Measurements from ENCODE around the gene CENPC.
"Not testable (repeated sequence)": the region's sequence is repeated elsewhere in the genome, so short reads cannot be mapped to it uniquely, and the experiment has no call there.

CENPC gene

GRCh38 chr4:67545199-67546003, at the start of gene CENPC:
CENPC (minus strand) TSS chr4:67545503; CDS start chr4:67545355, 148 bp downstream.
- peak; percentile 77 to 81 for DNase-seq (ENCODE audit: extremely low read depth in 1 of 2, low read depth in 1 of 2)

- no peak for DNase-seq (ENCODE audit: extremely low read depth in 1 of 2, low read depth in 1 of 2)
These were observed 48.5 kb upstream of the CENPC start for GRCh38 chr4:67593741-67594175.

DNA sequence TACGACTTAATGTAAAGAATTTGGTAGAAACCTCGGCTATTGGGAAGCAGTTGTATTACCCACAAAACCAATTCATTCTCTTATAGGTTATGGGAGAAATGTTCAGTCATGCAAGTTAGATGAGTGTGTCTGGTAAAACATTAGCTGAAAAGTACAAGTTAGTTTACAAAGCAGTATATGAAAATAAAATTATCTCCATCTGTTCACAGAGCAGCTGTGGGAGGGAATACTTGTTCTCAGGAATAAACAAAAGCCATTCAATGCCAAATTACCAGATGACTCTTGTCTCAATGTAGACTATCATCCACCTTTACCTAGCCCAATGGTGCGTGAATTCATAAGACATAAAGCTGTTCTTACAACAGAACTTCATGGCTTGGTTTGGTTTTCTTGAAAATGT, 41.9 kb upstream of the CENPC start:
- DNase-seq (ENCODE audit: extremely low read depth in 1 of 2, low read depth in 1 of 2), result no peak

GRCh38 chr4:67584496-67584895, 39.2 kb upstream of the CENPC start:
- DNase-seq (ENCODE audit: extremely low read depth in 1 of 2, low read depth in 1 of 2), result no peak

DNA sequence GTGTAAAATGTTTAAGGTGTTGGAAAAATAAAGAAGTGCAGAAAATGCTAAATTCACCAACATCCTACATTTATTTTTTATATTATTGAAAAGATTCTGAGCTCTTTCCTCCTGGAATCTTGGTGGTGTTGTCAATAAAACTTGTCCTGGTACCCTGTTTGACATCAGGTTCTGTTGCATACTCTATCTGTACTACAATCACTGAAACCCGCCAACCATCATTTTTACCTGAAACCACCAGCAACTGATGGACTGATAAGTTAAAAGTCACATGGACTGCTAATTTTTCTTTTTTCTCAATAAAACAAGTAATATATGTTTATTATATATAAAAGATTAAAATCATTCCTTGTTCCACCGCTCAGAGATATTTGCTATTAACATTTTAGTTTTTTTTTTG, 36.6 kb upstream of the CENPC start:
- DNase-seq (ENCODE audit: extremely low read depth in 1 of 2, low read depth in 1 of 2), result no peak

DNA sequence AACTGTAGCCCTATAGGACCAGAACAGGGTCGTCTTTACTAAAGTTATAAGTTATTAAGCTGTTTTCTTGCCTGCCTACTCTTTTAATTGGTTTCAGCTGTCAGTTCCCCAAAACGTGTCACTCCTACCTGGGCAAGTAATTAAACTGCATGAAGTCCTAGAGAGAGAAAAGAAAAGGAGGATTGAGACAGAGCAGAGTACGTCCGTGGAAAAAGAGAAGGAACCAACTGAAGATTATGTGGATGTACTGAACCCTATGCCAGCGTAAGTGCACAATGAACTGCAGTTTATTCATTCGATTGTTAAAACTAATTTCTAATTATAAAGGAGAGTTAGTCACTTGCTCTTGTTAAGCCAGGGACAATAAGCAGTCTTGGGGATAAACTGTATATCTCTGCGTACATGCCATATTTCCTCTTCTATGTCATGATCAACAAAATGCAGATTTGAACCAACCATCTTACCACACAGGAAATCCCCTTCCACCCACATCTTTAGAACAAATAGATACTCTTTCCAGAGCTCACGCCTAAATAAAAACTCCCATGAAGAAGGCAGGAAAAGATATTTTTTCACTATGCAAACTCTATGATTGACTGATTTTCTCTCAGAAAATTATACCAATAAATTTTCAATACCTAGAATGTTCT, 36.0 kb upstream of the CENPC start:
- no peak for DNase-seq (ENCODE audit: extremely low read depth in 1 of 2, low read depth in 1 of 2)

DNA sequence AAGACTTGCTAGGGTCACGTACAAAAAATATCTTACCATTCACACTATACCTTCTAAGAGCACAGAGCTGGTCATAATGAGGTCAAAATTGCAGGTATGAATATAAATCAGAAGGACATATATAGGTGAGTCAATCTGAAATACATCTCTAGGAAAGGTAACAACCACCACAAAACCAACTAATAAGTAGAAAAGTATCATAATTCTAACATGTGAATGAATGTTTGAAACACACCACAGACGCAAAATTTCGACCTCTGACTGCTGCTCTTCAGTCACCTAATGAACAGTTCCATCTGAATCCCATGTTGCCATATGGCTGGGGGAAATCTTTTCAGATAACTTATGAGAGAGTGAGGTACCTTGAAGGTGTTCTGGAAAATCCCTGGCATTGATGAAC, 35.3 kb upstream of the CENPC start:
- DNase-seq (ENCODE audit: extremely low read depth in 1 of 2, low read depth in 1 of 2), result no peak

DNA sequence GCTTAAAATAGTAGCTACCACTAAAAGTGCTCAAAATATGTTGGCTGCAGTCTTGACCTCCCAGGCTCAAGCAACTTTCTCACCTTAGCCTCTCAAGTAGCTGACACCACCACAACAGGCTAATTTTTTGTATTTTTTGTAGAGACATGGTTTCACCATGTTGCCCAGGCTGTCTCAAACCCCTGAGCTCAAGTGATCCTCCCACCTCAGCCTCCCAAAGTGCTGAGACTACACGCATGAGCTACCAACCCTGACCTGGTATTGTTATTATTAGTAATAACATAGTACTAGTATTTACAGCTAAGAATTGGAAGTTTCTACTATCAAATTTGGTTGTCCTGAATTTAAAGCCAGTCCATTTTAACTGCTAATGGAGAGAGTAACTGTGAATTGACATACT, 31.2 kb upstream of the CENPC start:
- no peak for DNase-seq (ENCODE audit: extremely low read depth in 1 of 2, low read depth in 1 of 2)

GRCh38 chr4:67576059-67576466, 30.8 kb upstream of the CENPC start:
- no peak for DNase-seq (ENCODE audit: extremely low read depth in 1 of 2, low read depth in 1 of 2)

GRCh38 chr4:67575232-67576058, 30.1 kb upstream of the CENPC start:
- no peak for DNase-seq (ENCODE audit: extremely low read depth in 1 of 2, low read depth in 1 of 2)

GRCh38 chr4:67573193-67573592, 27.9 kb upstream of the CENPC start:
- no peak for DNase-seq (ENCODE audit: extremely low read depth in 1 of 2, low read depth in 1 of 2)

- DNase-seq (ENCODE audit: extremely low read depth in 1 of 2, low read depth in 1 of 2), result no peak
These were observed 26.7 kb upstream of the CENPC start for GRCh38 chr4:67571975-67572374.

DNA sequence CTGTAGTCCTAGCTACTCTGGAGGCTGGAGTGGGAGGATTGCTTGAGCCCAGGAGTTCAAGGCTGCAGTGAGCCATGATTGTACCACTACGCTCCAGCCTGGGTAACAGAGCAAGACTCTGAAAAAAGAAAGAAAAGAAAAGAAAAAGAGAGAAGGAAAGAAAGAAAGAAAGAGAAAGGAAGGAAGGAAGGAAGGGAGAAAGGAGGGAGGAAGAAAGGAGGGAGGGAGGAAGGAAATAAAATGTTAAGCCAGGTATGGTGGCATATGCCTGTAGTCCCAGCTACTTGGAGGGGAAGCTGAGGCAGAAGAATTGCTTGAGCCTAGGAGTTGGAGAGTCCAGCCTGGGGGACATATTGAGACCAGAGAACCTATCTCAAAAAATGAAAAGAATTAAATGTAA, 25.2 kb upstream of the CENPC start:
- DNase-seq (ENCODE audit: extremely low read depth in 1 of 2, low read depth in 1 of 2), result no peak

- no peak for DNase-seq (ENCODE audit: extremely low read depth in 1 of 2, low read depth in 1 of 2)
These were observed 23.5 kb upstream of the CENPC start for GRCh38 chr4:67568820-67569219.

DNA sequence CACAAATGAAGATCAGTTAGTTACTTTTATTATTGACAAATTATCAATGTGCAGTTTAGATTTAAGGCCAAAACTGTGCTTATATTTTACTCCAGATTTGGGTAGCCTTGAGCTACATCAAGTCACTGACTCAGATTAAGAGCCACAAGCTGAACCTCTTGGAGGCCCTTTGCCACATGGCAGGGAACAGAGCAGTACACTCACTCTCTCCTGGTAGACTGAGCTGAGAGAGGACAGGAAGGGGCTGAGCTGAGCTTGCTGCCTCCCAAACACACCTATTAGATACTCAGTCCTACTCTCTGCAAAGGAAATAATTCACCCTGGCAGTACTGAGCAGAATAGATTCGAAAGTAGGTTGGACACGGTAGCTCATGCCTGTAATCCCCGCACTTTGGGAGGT, 21.0 kb upstream of the CENPC start:
- DNase-seq (ENCODE audit: extremely low read depth in 1 of 2, low read depth in 1 of 2), result no peak

- no peak for DNase-seq (ENCODE audit: extremely low read depth in 1 of 2, low read depth in 1 of 2)
These were observed 20.0 kb upstream of the CENPC start for GRCh38 chr4:67565284-67565683.

DNA sequence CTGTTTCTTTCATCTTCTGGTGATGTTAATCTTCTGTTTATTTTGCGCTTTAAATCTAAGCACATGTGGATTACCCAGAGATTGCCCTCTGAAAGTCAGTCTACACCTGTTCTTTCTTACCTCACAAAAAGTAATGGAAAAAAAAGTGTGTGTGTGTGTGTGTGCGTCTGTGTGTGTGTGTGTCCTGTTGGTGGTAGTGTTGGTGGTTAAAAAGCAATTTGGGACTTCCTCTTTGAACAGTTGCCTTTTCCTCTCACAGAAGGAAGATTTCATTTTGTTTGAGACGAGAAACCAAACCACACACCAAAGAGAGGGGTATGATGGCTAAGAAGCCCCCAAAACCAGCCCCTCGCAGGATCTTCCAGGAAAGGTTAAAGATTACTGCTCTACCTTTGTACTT, 13.2 kb upstream of the CENPC start, which contains the start of gene STAP1:
STAP1 (plus strand) TSS at position 235 of the 400 bp plus-strand sequence; CDS start at position 318, 83 bp downstream.
- DNase-seq (ENCODE audit: extremely low read depth in 1 of 2, low read depth in 1 of 2), result no peak

DNA sequence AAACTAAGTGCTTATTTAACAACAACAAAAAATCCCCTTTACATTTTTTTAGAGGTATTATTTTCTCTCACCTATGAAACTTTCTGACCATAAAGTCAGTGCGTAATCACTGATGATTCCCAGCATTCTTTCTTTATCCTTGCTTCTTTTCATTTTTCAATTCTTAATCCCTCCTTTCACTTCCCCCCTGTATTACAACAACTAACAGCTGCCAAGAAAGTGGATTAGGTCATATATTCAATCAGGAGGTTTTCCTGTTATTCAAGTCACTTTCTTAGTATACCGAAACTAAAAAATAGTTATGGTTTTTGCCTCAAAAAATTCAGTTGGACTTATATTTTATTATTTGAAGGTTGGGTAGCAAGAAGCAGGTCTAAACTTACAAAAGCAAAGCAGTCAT, 11.1 kb upstream of the CENPC start:
- no peak for DNase-seq (ENCODE audit: extremely low read depth in 1 of 2, low read depth in 1 of 2)

- DNase-seq (ENCODE audit: extremely low read depth in 1 of 2, low read depth in 1 of 2), result no peak
These were observed 10.1 kb upstream of the CENPC start for GRCh38 chr4:67555447-67555846.

- no peak for DNase-seq (ENCODE audit: extremely low read depth in 1 of 2, low read depth in 1 of 2)
These were observed 8.8 kb upstream of the CENPC start for GRCh38 chr4:67554096-67554495.

GRCh38 chr4:67552146-67552792, 7.0 kb upstream of the CENPC start:
- not testable (repeated sequence) for DNase-seq (ENCODE audit: extremely low read depth in 1 of 2, low read depth in 1 of 2)

Measured in activated CD8-positive, alpha-beta memory T cell treated with anti-CD3 and anti-CD28 coated beads for 1 hour (primary cell).